Stimulated activated CD4-positive, alpha-beta T cell treated with anti-CD3 and anti-CD28 coated beads, Interleukin-4, amount 100 ng/mL, for 1 hour (primary cell): ENCODE data around the gene AHNAK.

Experiments
- DNase-seq: peaks from one replicate; pipeline ENCODE4 v3.0.0-alpha.2; 2020

The AHNAK gene

GRCh38 chr11:62494246-62494645, 52.4 kb downstream of the AHNAK start:
- DNase-seq: no peak

GRCh38 chr11:62493801-62494200, 52.8 kb downstream of the AHNAK start:
- no peak for DNase-seq

- no peak for DNase-seq
Measured at GRCh38 chr11:62492586-62492985, 54.0 kb downstream of the AHNAK start.

GRCh38 chr11:62491571-62492329, 54.9 kb downstream of the AHNAK start:
- DNase-seq: no peak

- DNase-seq: no peak
Measured at GRCh38 chr11:62489204-62489603, 57.4 kb downstream of the AHNAK start.

- no peak for DNase-seq
Measured at GRCh38 chr11:62487738-62488551, 58.7 kb downstream of the AHNAK start.

- DNase-seq: no peak
Measured at GRCh38 chr11:62487136-62487535, 59.5 kb downstream of the AHNAK start.

- DNase-seq: no peak
Measured at GRCh38 chr11:62484352-62484751, 62.3 kb downstream of the AHNAK start.

GRCh38 chr11:62482753-62483152, 63.9 kb downstream of the AHNAK start:
- no peak for DNase-seq

GRCh38 chr11:62479631-62480201, 66.9 kb downstream of the AHNAK start:
- no peak for DNase-seq

- DNase-seq: no peak
Measured at GRCh38 chr11:62477927-62478326, 68.7 kb downstream of the AHNAK start.

- no peak for DNase-seq
Measured at GRCh38 chr11:62472063-62472884, 74.3 kb downstream of the AHNAK start.

- no peak for DNase-seq
Measured at GRCh38 chr11:62471603-62472002, 75.0 kb downstream of the AHNAK start.

GRCh38 chr11:62468577-62468976, 78.0 kb downstream of the AHNAK start:
- DNase-seq: no peak

- no peak for DNase-seq
Measured at GRCh38 chr11:62466444-62466843, 80.2 kb downstream of the AHNAK start.

GRCh38 chr11:62464655-62465054, 82.0 kb downstream of the AHNAK start:
- DNase-seq: no peak

- no peak for DNase-seq
Measured at GRCh38 chr11:62463121-62463542, 83.5 kb downstream of the AHNAK start.

- DNase-seq: no peak
Measured at GRCh38 chr11:62462508-62462892, 84.1 kb downstream of the AHNAK start.

GRCh38 chr11:62461740-62462507, 84.7 kb downstream of the AHNAK start:
- DNase-seq: no peak

GRCh38 chr11:62459080-62459479, 87.5 kb downstream of the AHNAK start:
- no peak for DNase-seq

GRCh38 chr11:62458212-62459002, 88.2 kb downstream of the AHNAK start:
- no peak for DNase-seq
